Astrocyte of the spinal cord (primary cell): ENCODE data around the gene GPR156.

Source experiments
- DNase-seq: peaks from one replicate; pipeline ENCODE4 v3.0.0; 2011; ENCODE audit warnings: low read depth, low spot score
- H3K4me3 ChIP-seq: 2 replicates; pipeline ENCODE4 v1.5.1; 2011; ENCODE audit warnings: low read depth, mild to moderate bottlenecking, low read length, moderate library complexity
- in situ Hi-C: cut with HindIII; loops from 2 replicates; pipeline ENCODE4 v1.10.0; 2017; ENCODE audit warnings: low sequenced_read_pairs
- TF ChIP-seq, protein P1 (sequence below): IDR thresholded peaks from 2 replicates; pipeline ENCODE4 v1.5.1; 2012; ENCODE audit warnings: low read depth, mild to moderate bottlenecking, low read length, inconsistent platforms

Gene GPR156

GRCh38 chr3:120143676-120144075, 141.3 kb downstream of the GPR156 start:
- in situ Hi-C loops: no loop called here

DNA sequence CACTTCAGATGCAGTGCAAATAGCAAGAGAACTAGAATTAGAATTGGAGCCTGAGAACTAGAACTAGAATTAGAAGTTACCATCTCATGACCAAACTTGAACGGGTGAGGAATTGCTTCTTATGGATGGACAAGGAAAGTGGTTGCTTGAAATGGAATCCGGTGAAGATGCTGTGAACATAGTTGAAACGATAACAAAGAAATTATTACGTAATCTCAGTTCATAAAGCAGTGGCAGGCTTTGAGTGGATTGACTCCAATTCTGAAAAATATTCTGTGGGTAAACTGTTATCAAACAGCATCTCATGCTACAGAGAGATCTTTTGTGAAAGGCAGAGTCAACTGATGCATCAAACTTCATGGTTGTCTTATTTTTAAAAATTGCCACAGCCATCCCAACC, 142.8 kb downstream of the GPR156 start:
- H3K4me3 ChIP-seq: no peak overlapping the region
- in situ Hi-C loops: no loop called here
- no peak for DNase-seq
- TF ChIP-seq, protein P1, sequence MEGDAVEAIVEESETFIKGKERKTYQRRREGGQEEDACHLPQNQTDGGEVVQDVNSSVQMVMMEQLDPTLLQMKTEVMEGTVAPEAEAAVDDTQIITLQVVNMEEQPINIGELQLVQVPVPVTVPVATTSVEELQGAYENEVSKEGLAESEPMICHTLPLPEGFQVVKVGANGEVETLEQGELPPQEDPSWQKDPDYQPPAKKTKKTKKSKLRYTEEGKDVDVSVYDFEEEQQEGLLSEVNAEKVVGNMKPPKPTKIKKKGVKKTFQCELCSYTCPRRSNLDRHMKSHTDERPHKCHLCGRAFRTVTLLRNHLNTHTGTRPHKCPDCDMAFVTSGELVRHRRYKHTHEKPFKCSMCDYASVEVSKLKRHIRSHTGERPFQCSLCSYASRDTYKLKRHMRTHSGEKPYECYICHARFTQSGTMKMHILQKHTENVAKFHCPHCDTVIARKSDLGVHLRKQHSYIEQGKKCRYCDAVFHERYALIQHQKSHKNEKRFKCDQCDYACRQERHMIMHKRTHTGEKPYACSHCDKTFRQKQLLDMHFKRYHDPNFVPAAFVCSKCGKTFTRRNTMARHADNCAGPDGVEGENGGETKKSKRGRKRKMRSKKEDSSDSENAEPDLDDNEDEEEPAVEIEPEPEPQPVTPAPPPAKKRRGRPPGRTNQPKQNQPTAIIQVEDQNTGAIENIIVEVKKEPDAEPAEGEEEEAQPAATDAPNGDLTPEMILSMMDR: no peak

More at GRCh38 chr3:120143676-120144075, 141.3 kb downstream of the GPR156 start:
- no peak overlapping the region for H3K4me3 ChIP-seq
- DNase-seq: no peak
- TF ChIP-seq, protein P1: no peak

DNA sequence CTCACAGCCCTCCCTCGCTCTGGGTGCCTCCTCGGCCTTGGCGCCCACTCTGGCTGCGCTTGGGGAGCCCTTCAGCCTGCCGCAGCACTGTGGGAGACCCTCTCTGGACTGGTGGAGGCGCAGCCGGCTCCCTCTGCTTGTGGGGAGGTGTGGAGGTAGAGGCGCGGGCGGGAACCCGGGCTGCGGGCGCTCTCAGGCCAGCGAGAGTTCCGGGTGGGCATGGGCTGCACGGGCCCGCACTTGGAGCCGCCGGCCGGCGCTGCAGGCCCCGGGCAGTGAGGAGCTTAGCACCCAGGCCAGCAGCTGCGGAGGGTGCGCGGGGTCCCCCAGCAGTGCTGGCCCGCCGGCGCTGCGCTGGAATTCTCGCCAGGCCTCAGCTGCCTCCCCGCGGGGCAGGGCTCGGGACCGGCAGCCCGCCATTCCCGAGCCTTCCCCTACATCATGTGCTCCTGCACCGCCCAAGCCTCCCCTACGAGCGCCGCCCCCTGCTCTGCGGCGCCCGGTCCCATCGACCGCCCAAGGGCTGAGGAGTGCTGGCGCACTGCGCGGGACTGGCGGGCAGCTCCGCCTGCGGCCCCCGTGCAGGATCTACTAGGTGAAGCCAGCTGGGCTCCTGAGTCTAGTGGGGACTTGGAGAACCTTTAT, 144.8 kb downstream of the GPR156 start:
- TF ChIP-seq, protein P1: no peak
- no peak overlapping the region for H3K4me3 ChIP-seq
- in situ Hi-C loops: no loop called here
- DNase-seq: no peak

DNA sequence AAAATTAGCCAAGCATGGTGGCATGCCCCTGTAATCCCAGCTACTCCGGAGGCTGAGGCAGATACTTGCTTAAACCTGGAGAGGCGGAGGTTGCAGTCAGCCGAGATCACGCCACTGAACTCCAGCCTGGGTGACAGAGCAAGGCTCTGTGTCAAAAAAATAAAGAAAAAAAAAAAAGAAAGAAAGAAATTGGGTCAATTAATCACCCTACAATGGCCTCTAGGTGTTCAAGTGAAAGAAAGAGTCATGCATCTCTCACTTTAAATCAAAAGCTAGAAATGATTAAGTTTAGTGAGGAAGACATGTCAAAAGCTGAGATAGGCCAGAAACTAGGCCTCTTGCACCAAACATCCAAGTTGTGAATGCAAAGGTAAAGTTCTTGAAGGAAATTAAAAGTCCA, 145.9 kb downstream of the GPR156 start:
- TF ChIP-seq, protein P1: no peak
- H3K4me3 ChIP-seq: no peak overlapping the region
- DNase-seq: no peak
- in situ Hi-C loops: no loop called here

GRCh38 chr3:120137548-120137947, 147.5 kb downstream of the GPR156 start:
- no peak for DNase-seq
- no peak overlapping the region for H3K4me3 ChIP-seq
- in situ Hi-C loops: no loop called here
- TF ChIP-seq, protein P1: no peak

- no peak overlapping the region for H3K4me3 ChIP-seq
- in situ Hi-C loops: no loop called here
- TF ChIP-seq, protein P1: no peak
- no peak for DNase-seq
These were observed 154.4 kb downstream of the GPR156 start for GRCh38 chr3:120130656-120131055.
